T-cell (primary cell): ENCODE results near the gene DENND1A. TPM values are rescaled to one million over a fixed set of nuclear protein-coding genes. Genes with fewer than 3 reads are reported as not detected.

Experiments
- ATAC-seq, 4 experiments: fragments of 200-7000 bp in 3 of 4; fragments of 150-1000 bp in 1 of 4; cut with Tn5 transposase; replicated peaks in 1 of 4; 1 replicate in 3 of 4; 2 replicates in 1 of 4; pipeline ENCODE4 v1.10.0; 2021; ENCODE audit warnings: moderate library complexity in 3 of 4, mild to moderate bottlenecking in 2 of 4, moderate number of reproducible peaks in 1 of 4
- CTCF ChIA-PET, 2 donors: fragments of 300-600 bp; sonication (Branson Sonifier 250); formaldehyde crosslinking; loops; one replicate each; lab custom pipeline; 2022; ENCODE audit warnings: antibody characterized with exemption in 2 of 2; lab: Charles Lee
- POLR2A ChIA-PET, 2 donors: fragments of 300-600 bp; sonication (Branson Sonifier 250); formaldehyde crosslinking; loops; one replicate each; lab custom pipeline; 2022; ENCODE audit warnings: antibody characterized with exemption in 2 of 2; lab: Charles Lee
- DNase-seq, 35 experiments: peaks; one replicate each; pipeline versions ENCODE4 v3.0.0 to v3.0.0-alpha.2; 2013 to 2023
- H3K27ac ChIP-seq: one replicate; pipeline ENCODE4 v1.5.1; 2013; ENCODE audit warnings: low read length
- H3K27me3 ChIP-seq, 2 experiments: replicated peaks in 1 of 2; 1 replicate in 1 of 2; 2 replicates in 1 of 2; pipeline versions ENCODE4 v1.6.1 to v1.7.0; 2013; ENCODE audit warnings: low read length in 1 of 2, mixed read lengths in 1 of 2; ENCODE audit not compliant: control insufficient read depth in 2 of 2, insufficient read depth in 2 of 2; ENCODE audit errors: extremely low read depth in 1 of 2
- H3K36me3 ChIP-seq, 2 donors: 1 replicate in 1 of 2; 2 replicates in 1 of 2; pipeline versions ENCODE4 v1.6.1 to v1.7.0; 2013; ENCODE audit warnings: low read length in 1 of 2; ENCODE audit not compliant: control insufficient read depth in 2 of 2, insufficient read depth in 1 of 2; ENCODE audit errors: extremely low read depth in 1 of 2
- H3K4me1 ChIP-seq, 2 experiments: 1 replicate in 1 of 2; 2 replicates in 1 of 2; pipeline versions ENCODE4 v1.6.1 to v1.7.0; 2013; ENCODE audit warnings: low read length in 2 of 2, mixed read lengths in 1 of 2; ENCODE audit not compliant: insufficient read depth in 2 of 2, control insufficient read depth in 1 of 2; ENCODE audit errors: extremely low read depth in 1 of 2
- H3K4me3 ChIP-seq, 2 donors: 1 replicate in 1 of 2; 2 replicates in 1 of 2; pipeline versions ENCODE4 v1.5.1 to v1.7.0; 2013; ENCODE audit warnings: mild to moderate bottlenecking in 2 of 2, low read length in 1 of 2, moderate library complexity in 1 of 2; ENCODE audit not compliant: control insufficient read depth in 1 of 2; ENCODE audit errors: extremely low read depth in 1 of 2
- H3K9me3 ChIP-seq: 2 replicates; pipeline ENCODE4 v1.7.0; 2013
- H3K27ac Mint-ChIP-seq, 2 donors: one replicate each; pipeline ENCODE4 v1.8.0; 2020 to 2021; ENCODE audit warnings: mild to moderate bottlenecking in 2 of 2, mixed read lengths in 2 of 2
- H3K27me3 Mint-ChIP-seq, 2 donors: one replicate each; pipeline ENCODE4 v1.8.0; 2021 to 2022; ENCODE audit warnings: mixed read lengths in 2 of 2
- H3K36me3 Mint-ChIP-seq: one replicate; pipeline ENCODE4 v1.8.0; 2021; ENCODE audit warnings: mixed read lengths
- H3K4me1 Mint-ChIP-seq, 3 donors: one replicate each; pipeline ENCODE4 v1.8.0; 2020 to 2022; ENCODE audit warnings: mixed read lengths in 3 of 3, mild to moderate bottlenecking in 1 of 3
- H3K4me3 Mint-ChIP-seq, 3 donors: one replicate each; pipeline ENCODE4 v1.8.0; 2020 to 2022; ENCODE audit warnings: mild to moderate bottlenecking in 3 of 3, mixed read lengths in 3 of 3, moderate library complexity in 3 of 3
- H3K9me3 Mint-ChIP-seq, 3 donors: one replicate each; pipeline ENCODE4 v1.8.0; 2020 to 2022; ENCODE audit warnings: mixed read lengths in 3 of 3
- WGBS: methylation state at CpG from one replicate; pipeline ENCODE4 v1.1.5; 2013; ENCODE audit warnings: missing lambda C conversion rate; ENCODE audit not compliant: insufficient coverage; 5-methylcytosine and 5-hydroxymethylcytosine counted together
- total RNA-seq, 35 experiments: library from RNA in 6 of 35; stranded (reverse) in 6 of 35; fragments of 120-200 nt in 1 of 35; gene quantifications; one replicate each; pipeline versions ENCODE4 v1.2.1 to v1.2.4 and lab custom pipeline; 2013 to 2026

Gene DENND1A
- total RNA-seq, 5 donors from 2014 or later (not counting 1 experiment from before 2014, with no cell fraction given) = 12.4 to 19.9 (median 14.1) TPM

DNA sequence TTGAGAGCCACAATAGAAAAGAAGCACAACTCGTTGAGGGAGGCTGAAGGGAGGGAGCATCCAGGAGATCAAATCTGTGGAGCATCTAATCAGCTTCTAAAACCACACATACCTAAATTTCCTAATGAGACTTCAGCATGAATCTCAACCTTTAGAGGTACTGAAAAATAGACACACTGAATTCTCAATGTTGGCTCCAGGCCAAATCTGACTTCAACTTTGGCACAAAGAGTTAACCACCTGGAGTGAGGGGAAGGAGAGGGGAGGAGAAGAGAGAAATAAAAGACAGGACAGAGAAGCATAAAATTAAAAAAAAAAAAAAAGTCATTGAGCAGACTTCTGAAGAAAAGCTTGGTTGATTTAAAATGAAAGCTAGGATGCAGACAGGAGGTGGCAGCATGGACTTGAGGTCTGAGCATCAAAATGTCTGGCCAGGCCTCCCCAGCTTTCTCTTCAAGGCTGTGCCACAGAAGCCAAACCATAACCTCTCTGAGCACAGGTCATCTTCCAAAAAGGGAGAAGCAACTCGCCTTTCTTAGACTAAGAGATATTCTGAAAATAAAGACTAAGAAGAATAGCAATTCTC lies 205.6 kb downstream of the DENND1A start:
- H3K27ac Mint-ChIP-seq = no peak overlapping the region
- Histone ChIP-seq H3K4me3 (no peak overlapping the region), H3K27ac (no peak overlapping the region), H3K36me3 (peaks cover 0 to 4% of the 10 kb centered on the region in 2 donors), H3K27me3 (no peaks in the 10 kb centered on the region), H3K9me3 (no peaks in the 10 kb centered on the region), H3K4me1 (no peaks in the 10 kb centered on the region)
- DNase-seq = no peak
- ATAC-seq = no peak
- H3K9me3 Mint-ChIP-seq = peaks cover 10 to 23% (median 14%) of the 10 kb centered on the region in 3 donors
- peaks cover 0 to 2% (median 1%) of the 10 kb centered on the region in 3 donors for H3K4me1 Mint-ChIP-seq
- POLR2A ChIA-PET = interaction anchor here in 1 of 2 donors (0.6 kb wide), 1 partner anchor 34 kb away, joined by 5 read pairs; no protein-coding TSS in a partner anchor
- H3K36me3 Mint-ChIP-seq = peaks cover 61% of the 10 kb centered on the region
- no peak overlapping the region for H3K4me3 Mint-ChIP-seq
- WGBS = no CpG with 5 or more reads among the region's 2 CpGs
- H3K27me3 Mint-ChIP-seq = no peaks in the 10 kb centered on the region
- CTCF ChIA-PET = no interaction called here

DNA sequence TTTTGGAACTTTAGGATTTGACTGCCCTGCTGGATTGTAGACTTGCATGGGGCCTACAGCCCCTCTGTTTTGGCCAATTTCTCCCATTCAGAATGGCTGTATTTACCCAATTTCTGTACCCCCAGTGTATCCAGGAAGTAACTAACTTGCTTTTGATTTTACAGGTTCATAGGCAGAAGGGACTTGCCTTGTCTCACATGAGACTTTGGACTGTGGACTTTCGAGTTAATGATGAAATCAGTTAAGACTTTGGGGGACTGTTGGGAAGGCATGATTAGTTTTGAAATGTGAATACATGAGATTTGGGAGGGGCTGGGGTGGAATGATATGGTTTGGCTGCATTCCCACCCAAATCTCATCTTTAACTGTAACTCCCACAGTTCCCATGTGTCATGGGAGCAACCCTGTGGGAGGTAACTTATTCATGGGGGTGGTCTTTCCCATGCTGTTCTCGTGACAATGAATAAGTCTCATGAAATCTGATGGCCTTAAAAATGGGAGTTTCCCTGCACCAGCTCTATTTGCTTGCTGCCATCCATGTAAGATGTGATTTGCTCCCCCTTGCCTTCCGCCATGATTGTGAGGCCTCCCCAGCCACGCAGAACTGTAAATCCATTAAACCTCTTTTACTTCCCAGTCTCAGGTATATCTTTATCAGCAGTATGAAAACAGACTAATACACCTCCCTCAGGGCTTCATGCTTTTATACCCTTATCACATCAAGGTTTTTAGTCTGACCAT lies 206.6 kb downstream of the DENND1A start:
- Mint-ChIP-seq H3K9me3 (peaks cover 10 to 23% (median 14%) of the 10 kb centered on the region in 3 donors), H3K27ac (no peak overlapping the region), H3K4me3 (no peak overlapping the region), H3K27me3 (no peaks in the 10 kb centered on the region), H3K36me3 (peaks cover 55% of the 10 kb centered on the region), H3K4me1 (peaks cover 0 to 2% (median 0%) of the 10 kb centered on the region in 3 donors)
- no peak for DNase-seq
- CTCF ChIA-PET = no interaction called here
- Histone ChIP-seq H3K27ac (no peak overlapping the region), H3K4me1 (no peaks in the 10 kb centered on the region), H3K9me3 (no peaks in the 10 kb centered on the region), H3K4me3 (no peak overlapping the region), H3K36me3 (peaks cover 0 to 4% of the 10 kb centered on the region in 2 donors), H3K27me3 (no peaks in the 10 kb centered on the region)
- WGBS = 90% methylated on average over 3 of the region's 4 CpGs
- no peak for ATAC-seq
- POLR2A ChIA-PET = no interaction called here

DNA sequence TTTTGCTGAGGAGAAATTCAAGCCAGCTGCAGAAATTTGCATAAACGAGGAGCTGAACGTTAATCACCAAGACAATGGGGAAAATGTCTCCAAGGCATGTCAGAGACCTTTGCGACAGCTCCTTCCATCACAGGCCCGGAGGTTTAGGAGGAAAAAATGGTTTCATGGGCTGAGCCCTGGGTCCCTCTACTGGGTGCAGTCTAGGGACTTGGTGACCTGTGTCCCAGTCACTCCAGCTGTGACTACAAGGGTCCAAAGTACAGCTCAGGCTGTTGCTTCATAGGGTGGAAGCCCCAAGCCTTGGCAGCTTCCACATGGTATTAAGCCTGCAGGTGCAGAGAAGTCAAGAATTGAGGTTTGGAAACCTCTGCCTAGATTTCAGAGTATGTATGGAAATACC lies 207.5 kb downstream of the DENND1A start:
- Mint-ChIP-seq H3K4me1 (peaks cover 0 to 7% (median 6%) of the 10 kb centered on the region in 3 donors), H3K9me3 (peaks cover 10 to 23% (median 14%) of the 10 kb centered on the region in 3 donors), H3K27me3 (no peaks in the 10 kb centered on the region), H3K4me3 (no peak overlapping the region), H3K27ac (no peak overlapping the region), H3K36me3 (peaks cover 54% of the 10 kb centered on the region)
- ChIA-PET CTCF (no interaction called here), POLR2A (no interaction called here)
- ATAC-seq (no peak), DNase-seq (no peak)
- Histone ChIP-seq H3K4me3 (no peak overlapping the region), H3K36me3 (peaks cover 0 to 4% of the 10 kb centered on the region in 2 donors), H3K27ac (no peak overlapping the region), H3K27me3 (no peaks in the 10 kb centered on the region), H3K9me3 (no peaks in the 10 kb centered on the region), H3K4me1 (no peaks in the 10 kb centered on the region)
- WGBS = 92% methylated on average over 3 of the region's 4 CpGs

DNA sequence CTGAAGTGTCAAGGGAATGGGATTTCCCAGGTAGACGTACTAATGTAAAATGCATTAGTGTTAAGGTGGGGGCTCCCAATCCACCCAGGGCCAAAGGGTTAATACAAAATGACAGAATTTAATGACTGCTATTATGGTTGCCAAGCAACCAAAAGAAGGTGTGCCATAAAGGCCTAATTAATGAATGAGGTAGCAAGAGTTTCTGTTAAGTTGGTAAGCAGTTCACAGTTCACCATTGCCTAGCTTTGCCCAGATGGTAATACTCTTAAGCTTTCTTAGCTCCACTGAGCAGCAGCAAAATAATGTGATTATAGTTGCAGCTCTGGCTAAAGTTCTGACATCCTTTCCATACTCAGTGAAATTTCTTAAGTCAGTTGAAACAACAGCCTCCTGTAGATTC lies 211.7 kb downstream of the DENND1A start:
- 100% methylated on average over 1 of the region's 1 CpG for WGBS
- CTCF ChIA-PET = no interaction called here
- Mint-ChIP-seq H3K36me3 (peaks cover 30% of the 10 kb centered on the region), H3K27ac (no peak overlapping the region), H3K27me3 (no peaks in the 10 kb centered on the region), H3K4me3 (no peak overlapping the region), H3K4me1 (peaks cover 0 to 7% (median 3%) of the 10 kb centered on the region in 3 donors), H3K9me3 (peaks cover 7 to 16% (median 8%) of the 10 kb centered on the region in 3 donors)
- Histone ChIP-seq H3K4me1 (no peaks in the 10 kb centered on the region), H3K4me3 (no peak overlapping the region), H3K27ac (no peak overlapping the region), H3K36me3 (peaks cover 0 to 4% of the 10 kb centered on the region in 2 donors), H3K9me3 (no peaks in the 10 kb centered on the region), H3K27me3 (no peaks in the 10 kb centered on the region)
- no peak for ATAC-seq
- POLR2A ChIA-PET = no interaction called here
- DNase-seq = no peak

DNA sequence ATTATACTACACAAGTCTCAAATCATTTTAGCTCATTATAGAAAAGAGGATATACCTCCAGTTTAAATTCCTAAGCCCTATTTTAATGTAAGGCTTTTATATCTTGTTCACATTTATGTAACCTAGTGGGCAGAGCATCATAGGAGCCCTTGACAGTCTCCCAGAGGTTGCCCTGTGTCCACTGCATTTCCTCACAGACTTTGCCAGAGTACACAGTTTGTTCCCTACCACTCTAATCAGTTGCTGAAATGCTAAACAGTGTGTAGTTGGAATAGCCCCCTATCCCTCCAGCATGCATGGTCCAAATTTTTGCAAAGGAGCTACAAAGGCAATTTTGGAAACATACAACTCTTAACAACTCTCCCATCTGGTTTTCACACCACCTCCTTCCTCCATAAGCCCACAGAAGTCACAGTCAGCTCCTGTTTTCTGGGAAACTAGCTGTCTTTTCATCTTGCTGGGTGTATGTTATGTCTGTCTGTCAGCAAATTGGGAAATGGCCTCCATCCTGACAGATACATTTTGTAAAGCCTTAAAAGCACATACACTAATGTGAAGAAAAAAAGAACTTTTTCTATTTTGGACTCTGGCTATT lies 212.2 kb downstream of the DENND1A start:
- no peaks in the 10 kb centered on the region for H3K27me3 Mint-ChIP-seq
- H3K27me3 ChIP-seq = no peaks in the 10 kb centered on the region
- DNase-seq (no peak), ATAC-seq (no peak)
- H3K4me1 Mint-ChIP-seq = peaks cover 0 to 7% (median 3%) of the 10 kb centered on the region in 3 donors
- no peak overlapping the region for H3K4me3 ChIP-seq
- no peak overlapping the region for H3K27ac ChIP-seq
- no peak overlapping the region for H3K27ac Mint-ChIP-seq
- peaks cover 29% of the 10 kb centered on the region for H3K36me3 Mint-ChIP-seq
- ChIA-PET CTCF (no interaction called here), POLR2A (no interaction called here)
- H3K9me3 Mint-ChIP-seq = peaks cover 7 to 15% (median 8%) of the 10 kb centered on the region in 3 donors
- H3K4me3 Mint-ChIP-seq = no peak overlapping the region
- no peaks in the 10 kb centered on the region for H3K4me1 ChIP-seq
- H3K9me3 ChIP-seq = no peaks in the 10 kb centered on the region
- H3K36me3 ChIP-seq = peaks cover 0 to 4% of the 10 kb centered on the region in 2 donors

DNA sequence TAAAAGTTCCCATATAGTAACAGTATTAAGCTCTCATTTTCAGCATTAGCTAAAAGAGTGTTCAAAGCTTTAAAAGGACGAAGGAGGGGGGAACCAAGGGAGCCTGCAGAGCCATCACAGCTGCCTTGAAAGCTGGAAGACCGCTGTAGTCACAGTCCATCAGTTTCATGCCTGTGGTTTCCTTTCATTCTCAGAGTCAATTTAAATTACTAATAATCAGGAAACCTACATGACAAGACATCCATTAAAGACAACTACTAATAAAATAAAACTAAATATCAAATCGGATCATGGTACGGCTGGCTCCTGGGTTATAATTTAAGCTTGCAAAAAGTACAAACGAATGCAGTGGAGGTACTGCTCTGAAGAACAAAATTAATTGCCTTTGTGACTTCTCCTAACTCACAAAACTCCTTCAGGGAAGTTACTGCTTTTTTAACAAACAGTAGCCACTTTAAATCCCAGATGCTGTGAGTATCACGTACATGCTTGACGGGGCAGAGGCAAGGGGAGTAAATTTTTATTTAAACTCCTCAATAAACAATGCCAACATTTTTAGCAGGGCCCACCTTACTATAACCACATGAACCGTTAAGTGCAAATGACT lies 213.5 kb downstream of the DENND1A start:
- no peak for ATAC-seq
- 95% methylated on average over 4 of the region's 8 CpGs for WGBS
- Histone ChIP-seq H3K27me3 (no peaks in the 10 kb centered on the region), H3K36me3 (no peaks in the 10 kb centered on the region), H3K27ac (no peak overlapping the region), H3K4me3 (no peak overlapping the region), H3K9me3 (no peaks in the 10 kb centered on the region), H3K4me1 (no peaks in the 10 kb centered on the region)
- ChIA-PET CTCF (no interaction called here), POLR2A (no interaction called here)
- H3K4me1 Mint-ChIP-seq = peaks cover 0 to 7% (median 3%) of the 10 kb centered on the region in 3 donors
- H3K4me3 Mint-ChIP-seq = no peak overlapping the region
- no peak for DNase-seq
- H3K36me3 Mint-ChIP-seq = peaks cover 17% of the 10 kb centered on the region
- no peaks in the 10 kb centered on the region for H3K27me3 Mint-ChIP-seq
- no peak overlapping the region for H3K27ac Mint-ChIP-seq
- peaks cover 0 to 7% (median 4%) of the 10 kb centered on the region in 3 donors for H3K9me3 Mint-ChIP-seq
